GM21423 (cell line): ENCODE measurements around the gene MCC.

Experiments used
- ATAC-seq: cut with Tn5 transposase; IDR thresholded peaks from one replicate; pipeline ENCODE4 v1.9.1; 2021; ENCODE audit warnings: mild to moderate bottlenecking, moderate library complexity; ENCODE audit not compliant: unreplicated experiment

The MCC gene

GRCh38 chr5:113205323-113205722 lies 282.9 kb downstream of the MCC start:
- no peak for ATAC-seq

- no peak for ATAC-seq
Measured at GRCh38 chr5:113204525-113205161, 283.6 kb downstream of the MCC start.

GRCh38 chr5:113203916-113204315 lies 284.3 kb downstream of the MCC start:
- ATAC-seq, result no peak

- ATAC-seq, result no peak
Measured at GRCh38 chr5:113202746-113203716, 285.2 kb downstream of the MCC start.

- ATAC-seq, result no peak
Measured at GRCh38 chr5:113202287-113202686, 286.0 kb downstream of the MCC start.

GRCh38 chr5:113201715-113202114 lies 286.5 kb downstream of the MCC start:
- no peak for ATAC-seq

GRCh38 chr5:113199122-113199905 lies 288.9 kb downstream of the MCC start:
- ATAC-seq, result no peak

- ATAC-seq, result no peak
Measured at GRCh38 chr5:113197456-113198200, 290.6 kb downstream of the MCC start.

- ATAC-seq, result no peak
Measured at GRCh38 chr5:113195771-113196170, 292.5 kb downstream of the MCC start.

GRCh38 chr5:113195251-113195650 lies 293.0 kb downstream of the MCC start:
- ATAC-seq, result no peak

GRCh38 chr5:113194591-113194990 lies 293.7 kb downstream of the MCC start:
- ATAC-seq, result no peak

- no peak for ATAC-seq
Measured at GRCh38 chr5:113194125-113194524, 294.1 kb downstream of the MCC start.

- no peak for ATAC-seq
Measured at GRCh38 chr5:113193311-113193978, 294.8 kb downstream of the MCC start.

- ATAC-seq, result no peak
Measured at GRCh38 chr5:113192541-113192940, 295.7 kb downstream of the MCC start.

GRCh38 chr5:113190347-113190746 lies 297.9 kb downstream of the MCC start:
- ATAC-seq, result no peak

GRCh38 chr5:113189291-113189690 lies 299.0 kb downstream of the MCC start:
- ATAC-seq, result no peak

- no peak for ATAC-seq
Measured at GRCh38 chr5:113188436-113188835, 299.8 kb downstream of the MCC start.

GRCh38 chr5:113187906-113188305 lies 300.3 kb downstream of the MCC start:
- ATAC-seq, result no peak

GRCh38 chr5:113186061-113186460 lies 302.2 kb downstream of the MCC start:
- ATAC-seq, result no peak

- no peak for ATAC-seq
Measured at GRCh38 chr5:113183694-113184093, 304.6 kb downstream of the MCC start.
